Activated T-helper 17 cell treated with anti-CD3 and anti-CD28 coated beads, Interleukin-2, amount 50 U/mL, for 72 hours (primary cell): Measurements from ENCODE around the gene MCIDAS. TPM values are rescaled to one million over a fixed set of nuclear protein-coding genes. Genes with fewer than 3 reads are reported as not detected.

Experiments
- ATAC-seq: fragments of 150-1000 bp; cut with Tn5 transposase; replicated peaks from 2 replicates; pipeline ENCODE4 v1.10.0; 2021; ENCODE audit warnings: mild to moderate bottlenecking, moderate library complexity
- H3K27ac Mint-ChIP-seq: one replicate; pipeline ENCODE4 v1.8.0; 2022; ENCODE audit warnings: mixed read lengths
- H3K27me3 Mint-ChIP-seq: one replicate; pipeline ENCODE4 v1.8.0; 2022; ENCODE audit warnings: mixed read lengths
- H3K36me3 Mint-ChIP-seq: one replicate; pipeline ENCODE4 v1.8.0; 2022; ENCODE audit warnings: low read depth, mild to moderate bottlenecking, mixed read lengths
- H3K4me1 Mint-ChIP-seq: one replicate; pipeline ENCODE4 v1.8.0; 2022; ENCODE audit warnings: mixed read lengths
- H3K4me3 Mint-ChIP-seq: one replicate; pipeline ENCODE4 v1.8.0; 2022; ENCODE audit warnings: mild to moderate bottlenecking, mixed read lengths
- H3K9me3 Mint-ChIP-seq: one replicate; pipeline ENCODE4 v1.8.0; 2022; ENCODE audit warnings: mixed read lengths
- total RNA-seq, 2 donors: library from RNA; stranded (reverse); gene quantifications; one replicate each; pipeline ENCODE4 v1.2.3, GENCODE V29; 2022

Gene MCIDAS
- total RNA-seq, result under 1 TPM in 1 of 2 donors, not detected in 1; 0.16 TPM

- Mint-ChIP-seq H3K4me1 (peaks cover 7% of the 10 kb centered on the region), H3K27me3 (peaks cover 77% of the 10 kb centered on the region), H3K9me3 (no peaks in the 10 kb centered on the region), H3K36me3 (peaks cover 9% of the 10 kb centered on the region), H3K4me3 (peak within 1 kb of the TSS; percentile 77), H3K27ac (no peak within 1 kb of the TSS)
- peak; percentile 65 for ATAC-seq
These were observed at the start of gene MCIDAS for GRCh38 chr5:55226934-55227663. Gene MCIDAS (minus strand): TSS chr5:55227315. CDS start chr5:55227138, 177 bp downstream.

DNA sequence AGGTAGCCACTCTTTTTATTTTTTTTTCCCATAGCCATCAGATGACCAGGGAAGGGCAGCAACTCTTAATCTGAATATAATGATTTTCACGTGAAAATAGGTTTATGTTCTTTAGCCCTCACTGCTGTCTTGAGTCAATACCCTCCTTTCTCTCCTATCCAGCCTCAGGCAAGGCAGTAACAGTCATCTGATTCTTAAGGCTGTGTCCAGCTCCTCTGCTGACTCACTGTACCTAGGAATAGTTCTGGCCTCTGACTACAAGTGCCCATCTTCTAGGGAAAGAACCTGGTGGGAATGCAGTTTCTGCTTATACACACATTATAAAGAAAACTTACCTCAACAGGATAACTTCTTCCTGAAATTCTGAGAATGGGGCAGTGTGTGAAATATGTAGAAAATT is 49.7 kb upstream of the MCIDAS start:
- Mint-ChIP-seq H3K36me3 (peaks cover 98% of the 10 kb centered on the region), H3K4me3 (no peak overlapping the region), H3K27ac (no peak overlapping the region), H3K9me3 (no peaks in the 10 kb centered on the region), H3K4me1 (no peaks in the 10 kb centered on the region), H3K27me3 (no peaks in the 10 kb centered on the region)
- ATAC-seq, result no peak

DNA sequence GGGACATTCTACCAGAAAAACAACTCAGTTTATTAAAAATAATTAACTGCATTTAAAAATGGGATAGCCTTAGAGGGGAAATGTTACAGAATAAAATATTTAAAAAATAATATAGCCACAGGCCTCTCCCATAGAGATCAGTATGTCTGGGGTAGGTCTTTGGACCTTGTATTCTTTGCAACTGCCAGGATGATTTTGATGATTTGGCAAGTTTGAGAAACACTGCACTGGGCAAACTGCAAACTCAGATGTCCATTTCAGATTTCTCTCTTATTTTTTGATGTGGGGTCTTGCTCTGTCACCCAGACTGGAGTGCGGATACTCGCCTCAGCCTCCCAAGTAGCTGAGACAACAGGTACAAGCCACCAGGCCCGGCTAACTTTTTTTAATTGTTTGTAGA is 31.2 kb upstream of the MCIDAS start:
- Mint-ChIP-seq H3K27me3 (no peaks in the 10 kb centered on the region), H3K36me3 (peaks cover 87% of the 10 kb centered on the region), H3K27ac (no peak overlapping the region), H3K4me3 (no peak overlapping the region), H3K9me3 (no peaks in the 10 kb centered on the region), H3K4me1 (no peaks in the 10 kb centered on the region)
- ATAC-seq, result no peak

DNA sequence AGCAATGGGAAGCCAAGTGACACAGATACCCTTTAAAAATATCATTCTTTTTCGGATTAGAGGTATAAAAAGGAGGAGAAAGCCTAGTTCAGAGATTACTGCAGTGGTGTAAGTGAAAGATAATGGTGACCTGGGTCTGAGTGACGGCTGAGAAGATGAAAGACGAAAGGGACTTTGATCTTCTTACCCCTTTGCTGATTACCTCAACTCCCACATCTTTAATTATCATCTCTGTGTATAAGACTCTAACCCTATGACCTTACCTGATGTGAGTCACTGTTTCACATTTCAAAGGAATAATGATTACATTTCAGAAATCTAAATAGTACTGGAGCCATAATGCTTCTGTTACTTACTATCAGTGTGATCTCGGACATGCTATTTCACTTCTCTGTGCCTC is 27.7 kb upstream of the MCIDAS start:
- Mint-ChIP-seq H3K27me3 (no peaks in the 10 kb centered on the region), H3K4me3 (no peak overlapping the region), H3K27ac (no peak overlapping the region), H3K4me1 (no peaks in the 10 kb centered on the region), H3K36me3 (peaks cover 53% of the 10 kb centered on the region), H3K9me3 (no peaks in the 10 kb centered on the region)
- ATAC-seq, result no peak

- H3K4me1 Mint-ChIP-seq, result no peaks in the 10 kb centered on the region
- ATAC-seq, result no peak
- H3K27ac Mint-ChIP-seq, result no peak overlapping the region
- H3K27me3 Mint-ChIP-seq, result no peaks in the 10 kb centered on the region
- H3K36me3 Mint-ChIP-seq, result peaks cover 7% of the 10 kb centered on the region
- H3K9me3 Mint-ChIP-seq, result peaks cover 5% of the 10 kb centered on the region
- H3K4me3 Mint-ChIP-seq, result no peak overlapping the region
These were observed 22.9 kb upstream of the MCIDAS start for GRCh38 chr5:55250064-55250463.

DNA sequence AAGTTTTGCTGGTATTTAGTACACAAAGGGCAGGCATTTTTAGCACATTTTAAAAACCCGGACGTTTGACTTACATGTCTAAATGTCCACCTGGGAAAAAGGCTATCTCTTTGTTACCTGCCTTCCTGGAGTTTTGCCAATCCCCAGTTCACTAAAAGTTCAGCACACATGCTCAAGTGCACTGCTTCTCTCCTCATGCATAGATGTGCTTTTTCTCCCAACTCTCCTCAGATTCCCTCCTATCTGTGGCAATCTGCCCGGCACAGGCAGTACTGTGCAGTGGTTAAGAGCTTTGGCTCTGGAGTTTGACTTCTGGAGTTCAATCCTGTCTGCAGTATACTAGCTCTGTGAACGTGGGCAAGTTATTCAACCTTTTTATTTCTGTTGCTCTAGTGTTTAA is 14.6 kb upstream of the MCIDAS start:
- Mint-ChIP-seq H3K36me3 (no peaks in the 10 kb centered on the region), H3K27me3 (peaks cover 5% of the 10 kb centered on the region), H3K9me3 (no peaks in the 10 kb centered on the region), H3K4me3 (no peak overlapping the region), H3K4me1 (no peaks in the 10 kb centered on the region), H3K27ac (no peak overlapping the region)
- no peak for ATAC-seq

GRCh38 chr5:55236800-55237199 is 9.7 kb upstream of the MCIDAS start:
- Mint-ChIP-seq H3K27me3 (peaks cover 17% of the 10 kb centered on the region), H3K4me3 (no peak overlapping the region), H3K9me3 (no peaks in the 10 kb centered on the region), H3K36me3 (peaks cover 8% of the 10 kb centered on the region), H3K4me1 (peaks cover 6% of the 10 kb centered on the region), H3K27ac (no peak overlapping the region)
- no peak for ATAC-seq

DNA sequence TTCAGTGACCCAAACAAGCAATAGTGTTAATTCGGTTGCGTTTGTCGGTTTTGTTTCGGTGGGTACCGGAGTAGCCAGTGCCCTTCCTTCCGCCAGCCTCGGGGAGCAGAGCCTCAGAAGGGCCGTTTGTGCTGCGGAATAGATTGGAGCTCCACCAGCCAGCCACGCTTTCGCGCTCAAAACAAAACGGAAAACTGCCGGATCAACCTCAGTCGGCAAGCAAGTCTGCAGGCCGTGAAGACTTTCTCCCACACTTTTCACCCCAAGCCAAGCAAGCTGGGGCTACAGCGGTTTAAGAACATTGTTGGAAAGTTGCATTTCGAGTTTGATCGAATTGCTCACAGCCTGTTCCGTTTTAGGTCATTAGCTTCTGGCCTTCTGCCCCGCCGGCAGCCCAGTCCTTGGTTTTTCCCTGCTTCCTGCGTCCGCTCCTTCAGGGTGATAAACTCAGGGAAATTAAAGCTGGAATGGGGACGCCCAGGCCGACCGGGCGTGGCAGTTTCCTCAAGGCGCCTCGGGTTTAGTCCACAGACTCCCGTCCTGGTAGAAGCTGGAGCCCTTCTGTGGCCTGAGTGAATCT is 7.1 kb upstream of the MCIDAS start:
- Mint-ChIP-seq H3K27ac (no peak overlapping the region), H3K4me1 (peaks cover 6% of the 10 kb centered on the region)

DNA sequence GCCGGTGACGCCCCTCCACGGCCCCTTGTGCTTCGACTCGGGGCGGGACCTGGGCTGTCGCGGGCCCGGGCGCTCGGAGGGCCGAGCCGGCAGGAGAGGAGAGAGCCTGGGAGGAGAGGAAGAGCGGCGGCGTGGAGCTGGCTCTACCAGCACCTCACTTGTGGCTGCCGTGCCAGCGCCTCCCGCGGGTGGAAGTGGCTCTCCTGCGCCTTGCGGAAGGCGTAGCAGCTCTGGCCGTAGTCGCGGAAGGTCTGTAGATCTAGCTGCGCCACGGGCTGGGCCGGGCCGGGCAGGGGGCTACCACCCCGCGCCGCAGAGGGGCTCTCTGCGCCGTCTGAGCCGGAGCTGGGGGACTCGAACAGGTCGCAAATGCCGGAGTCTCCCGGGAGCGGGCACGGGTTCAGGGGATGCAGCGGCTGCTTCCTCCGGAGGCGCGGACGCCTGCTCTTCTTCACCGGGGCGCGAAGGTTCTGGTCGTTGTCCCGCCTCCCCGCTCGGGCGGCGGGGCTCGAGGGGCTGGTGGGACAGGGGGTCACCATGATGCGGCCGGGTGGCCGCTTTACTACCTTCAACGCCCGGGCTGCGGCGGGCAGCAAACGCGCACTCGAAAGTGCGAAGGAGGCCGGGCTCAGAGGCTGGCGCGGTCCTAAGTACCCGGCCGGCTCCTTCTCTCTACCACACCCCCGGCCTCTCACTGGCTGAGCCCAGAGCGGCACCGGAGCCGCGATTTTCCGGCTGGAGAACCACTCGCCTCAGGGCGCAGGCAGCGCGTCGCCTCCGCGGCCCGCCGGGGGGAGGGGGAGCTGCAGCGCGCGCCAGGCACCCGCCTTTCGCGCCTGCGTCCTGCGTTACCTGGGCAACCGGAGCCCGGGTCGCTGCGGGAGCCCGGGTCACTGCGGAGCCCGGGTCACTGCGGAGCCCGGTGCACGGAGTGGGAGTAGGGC is 6.1 kb upstream of the MCIDAS start, which contains the start of gene CCNO:
CCNO (minus strand) TSS at position 624 of the 944 bp plus-strand sequence; CDS start at position 539, 85 bp downstream.
- Mint-ChIP-seq H3K27me3 (peaks cover 48% of the 10 kb centered on the region), H3K36me3 (peaks cover 8% of the 10 kb centered on the region), H3K4me3 (peak within 1 kb of the TSS; percentile 85), H3K27ac (no peak within 1 kb of the TSS), H3K9me3 (no peaks in the 10 kb centered on the region), H3K4me1 (peaks cover 6% of the 10 kb centered on the region)
- peak; percentile 86 for ATAC-seq

More for the DNA sequence above, 7.1 kb upstream of the MCIDAS start:
- H3K4me3 Mint-ChIP-seq, result peak overlapping the region; percentile 85
- H3K36me3 Mint-ChIP-seq, result peaks cover 8% of the 10 kb centered on the region
- peaks cover 38% of the 10 kb centered on the region for H3K27me3 Mint-ChIP-seq
- no peak for ATAC-seq
- no peaks in the 10 kb centered on the region for H3K9me3 Mint-ChIP-seq

- Mint-ChIP-seq H3K4me3 (peak overlapping the region; percentile 85), H3K4me1 (peaks cover 6% of the 10 kb centered on the region), H3K27ac (no peak overlapping the region), H3K9me3 (no peaks in the 10 kb centered on the region), H3K36me3 (peaks cover 14% of the 10 kb centered on the region), H3K27me3 (peaks cover 51% of the 10 kb centered on the region)
- ATAC-seq, result no peak
These were observed 5.3 kb upstream of the MCIDAS start for GRCh38 chr5:55232271-55232984.

DNA sequence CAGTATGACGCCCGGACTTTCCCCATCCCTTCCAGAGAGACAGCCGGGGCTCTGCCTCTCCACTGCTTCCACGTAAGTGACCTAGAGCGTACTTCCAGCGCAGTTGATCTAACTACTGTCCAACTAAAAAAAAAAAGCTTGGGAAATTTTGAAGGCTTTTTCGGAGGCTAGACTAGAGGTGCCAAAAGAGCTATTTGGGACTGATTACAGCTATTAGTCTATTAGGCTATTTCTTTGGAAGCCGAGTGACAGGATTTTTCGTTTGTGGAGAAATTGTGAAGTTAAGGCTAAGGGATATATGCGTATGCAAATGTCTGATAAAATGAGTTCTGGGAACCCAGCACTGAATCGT is 4.8 kb upstream of the MCIDAS start:
- Mint-ChIP-seq H3K27me3 (peaks cover 51% of the 10 kb centered on the region), H3K4me3 (peak overlapping the region; percentile 85), H3K27ac (no peak overlapping the region), H3K4me1 (peaks cover 6% of the 10 kb centered on the region), H3K36me3 (peaks cover 14% of the 10 kb centered on the region), H3K9me3 (no peaks in the 10 kb centered on the region)
- no peak for ATAC-seq

GRCh38 chr5:55231029-55231918 is 4.2 kb upstream of the MCIDAS start:
- H3K4me3 Mint-ChIP-seq, result peak overlapping the region; percentile 85
- peaks cover 49% of the 10 kb centered on the region for H3K27me3 Mint-ChIP-seq
- no peaks in the 10 kb centered on the region for H3K9me3 Mint-ChIP-seq
- peaks cover 6% of the 10 kb centered on the region for H3K4me1 Mint-ChIP-seq
- ATAC-seq, result no peak
- H3K27ac Mint-ChIP-seq, result no peak overlapping the region
- H3K36me3 Mint-ChIP-seq, result peaks cover 14% of the 10 kb centered on the region

- Mint-ChIP-seq H3K36me3 (peaks cover 14% of the 10 kb centered on the region), H3K27ac (no peak overlapping the region), H3K27me3 (peaks cover 60% of the 10 kb centered on the region), H3K9me3 (no peaks in the 10 kb centered on the region), H3K4me3 (no peak overlapping the region), H3K4me1 (peaks cover 6% of the 10 kb centered on the region)
- peak; percentile 5 for ATAC-seq
These were observed 3.0 kb upstream of the MCIDAS start for GRCh38 chr5:55230086-55230629.
